PC-9 (cell line): ENCODE results near the gene MAP2K6. TPM values are rescaled to one million over a fixed set of nuclear protein-coding genes. Genes with fewer than 3 reads are reported as not detected.
A peak's percentile ranks its signal among the peaks of the same experiment; 100 is the strongest.

ENCODE experiments used
- BruUV-seq: library from RNA; stranded (reverse); fragments of 400-500 nt; replicated peaks from 2 replicates; lab custom pipeline; 2021; lab: Mats Ljungman, UMichigan
- CTCF ChIA-PET: fragments of 300-600 bp; sonication (Branson Sonifier 250); formaldehyde crosslinking; loops from one replicate; lab custom pipeline; 2022; ENCODE audit warnings: antibody characterized with exemption; lab: Charles Lee
- POLR2A ChIA-PET: fragments of 300-600 bp; sonication (Branson Sonifier 250); formaldehyde crosslinking; loops from one replicate; lab custom pipeline; 2022; ENCODE audit warnings: antibody characterized with exemption; ENCODE audit not compliant: unreplicated experiment; lab: Charles Lee
- DNase-seq, 2 experiments: peaks; one replicate each; pipeline versions ENCODE4 v3.0.0 to v3.0.0-alpha.2; 2015 to 2022; ENCODE audit warnings: mixed read lengths in 1 of 2
- H2AFZ ChIP-seq: fragments of 200-600 bp; sonication (generic); 2 replicates; pipeline ENCODE4 v1.8.1; 2017; ENCODE audit warnings: antibody characterized with exemption
- H3F3A ChIP-seq: fragments of 200-600 bp; sonication (generic); 2 replicates; pipeline ENCODE4 v1.8.1; 2017; ENCODE audit warnings: antibody characterized with exemption, mild to moderate bottlenecking, low read depth; ENCODE audit not compliant: insufficient read depth
- H3K27ac ChIP-seq: fragments of 200-600 bp; sonication (generic); 2 replicates; pipeline ENCODE4 v1.6.1; 2016; ENCODE audit warnings: mixed run types
- H3K27me3 ChIP-seq: fragments of 200-600 bp; sonication (generic); 2 replicates; pipeline ENCODE4 v1.6.1; 2016; ENCODE audit warnings: low read depth, mixed run types; ENCODE audit not compliant: insufficient read depth
- H3K36me3 ChIP-seq: fragments of 200-600 bp; sonication (generic); 2 replicates; pipeline ENCODE4 v1.6.1; 2016; ENCODE audit warnings: low read depth, mixed run types
- H3K4me1 ChIP-seq: fragments of 200-600 bp; sonication (generic); replicated peaks from 2 replicates; pipeline ENCODE4 v1.6.1; 2016; ENCODE audit warnings: mixed run types; ENCODE audit not compliant: insufficient read depth
- H3K4me2 ChIP-seq: fragments of 200-600 bp; sonication (generic); 2 replicates; pipeline ENCODE4 v1.6.1; 2017; ENCODE audit warnings: mixed run types
- H3K4me3 ChIP-seq: fragments of 200-600 bp; sonication (generic); 2 replicates; pipeline ENCODE4 v1.6.1; 2016; ENCODE audit warnings: mixed run types
- H3K79me2 ChIP-seq: fragments of 200-600 bp; sonication (generic); 2 replicates; pipeline ENCODE4 v1.6.1; 2017; ENCODE audit warnings: low read depth, mixed run types
- H3K9me2 ChIP-seq: fragments of 200-600 bp; sonication (generic); 2 replicates; pipeline ENCODE4 v1.8.1; 2017; ENCODE audit warnings: mild to moderate bottlenecking; ENCODE audit not compliant: insufficient read depth
- H3K9me3 ChIP-seq: fragments of 200-600 bp; sonication (generic); 2 replicates; pipeline ENCODE4 v1.8.1; 2016; ENCODE audit warnings: low read depth; ENCODE audit not compliant: insufficient read depth
- H4K20me1 ChIP-seq: fragments of 200-600 bp; sonication (generic); 2 replicates; pipeline ENCODE4 v1.8.1; 2017; ENCODE audit not compliant: insufficient read depth
- EZH2 ChIP-seq: fragments of 200-600 bp; sonication (generic); IDR thresholded peaks from 2 replicates; pipeline ENCODE4 v1.8.0; 2017; ENCODE audit warnings: antibody characterized with exemption, low read depth
- intact Hi-C: fragments of 100-400 bp; cut with micrococcal nuclease; formaldehyde crosslinking; loops from one replicate; pipeline ENCODE4 v1.10.0; 2022; ENCODE audit not compliant: unreplicated experiment
- total RNA-seq: library from RNA; stranded (reverse); gene quantifications from 2 replicates; pipeline ENCODE4 v1.2.3, GENCODE V29; 2021
- TF ChIP-seq, protein P1 (sequence below): fragments of 200-600 bp; sonication (generic); conservative IDR thresholded peaks from 2 replicates; pipeline ENCODE4 v1.6.1; 2017; ENCODE audit warnings: mixed run types, antibody characterized with exemption, mild to moderate bottlenecking, moderate library complexity

Gene MAP2K6
- total RNA-seq, 1 experiment from 2014 or later: 1.6 TPM

- Histone ChIP-seq H3K27me3 (no peaks in the 10 kb centered on the region), H3K4me2 (peak overlapping the region; percentile 40), H3K4me1 (peaks cover 31% of the 10 kb centered on the region), H3F3A (peaks cover 15% of the 10 kb centered on the region; the same call in 1 of the 2 replicates), H3K79me2 (no peaks in the 10 kb centered on the region), H2AFZ (no peak overlapping the region), H3K4me3 (no peak overlapping the region), H3K36me3 (0 out of 2 replicates have a peak, but pooled peaks cover 6% of the 10 kb centered on the region), H3K27ac (peak overlapping the region; percentile 37; the same call in 1 of the 2 replicates), H3K9me2 (peaks cover 4% of the 10 kb centered on the region; the same call in 1 of the 2 replicates), H3K9me3 (0 out of 2 replicates have a peak, but pooled peaks cover 3% of the 10 kb centered on the region), H4K20me1 (no peaks in the 10 kb centered on the region)
- intact Hi-C loops: no loop called here
- ChIA-PET CTCF (no interaction called here), POLR2A (no interaction called here)
- TF ChIP-seq, protein P1, sequence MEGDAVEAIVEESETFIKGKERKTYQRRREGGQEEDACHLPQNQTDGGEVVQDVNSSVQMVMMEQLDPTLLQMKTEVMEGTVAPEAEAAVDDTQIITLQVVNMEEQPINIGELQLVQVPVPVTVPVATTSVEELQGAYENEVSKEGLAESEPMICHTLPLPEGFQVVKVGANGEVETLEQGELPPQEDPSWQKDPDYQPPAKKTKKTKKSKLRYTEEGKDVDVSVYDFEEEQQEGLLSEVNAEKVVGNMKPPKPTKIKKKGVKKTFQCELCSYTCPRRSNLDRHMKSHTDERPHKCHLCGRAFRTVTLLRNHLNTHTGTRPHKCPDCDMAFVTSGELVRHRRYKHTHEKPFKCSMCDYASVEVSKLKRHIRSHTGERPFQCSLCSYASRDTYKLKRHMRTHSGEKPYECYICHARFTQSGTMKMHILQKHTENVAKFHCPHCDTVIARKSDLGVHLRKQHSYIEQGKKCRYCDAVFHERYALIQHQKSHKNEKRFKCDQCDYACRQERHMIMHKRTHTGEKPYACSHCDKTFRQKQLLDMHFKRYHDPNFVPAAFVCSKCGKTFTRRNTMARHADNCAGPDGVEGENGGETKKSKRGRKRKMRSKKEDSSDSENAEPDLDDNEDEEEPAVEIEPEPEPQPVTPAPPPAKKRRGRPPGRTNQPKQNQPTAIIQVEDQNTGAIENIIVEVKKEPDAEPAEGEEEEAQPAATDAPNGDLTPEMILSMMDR: no peak
- TF ChIP-seq EZH2: no peak
- BruUV-seq: no TSS peak
- no peak for DNase-seq
Observed at GRCh38 chr17:69574257-69575197, 160.0 kb downstream of the MAP2K6 start.

DNA sequence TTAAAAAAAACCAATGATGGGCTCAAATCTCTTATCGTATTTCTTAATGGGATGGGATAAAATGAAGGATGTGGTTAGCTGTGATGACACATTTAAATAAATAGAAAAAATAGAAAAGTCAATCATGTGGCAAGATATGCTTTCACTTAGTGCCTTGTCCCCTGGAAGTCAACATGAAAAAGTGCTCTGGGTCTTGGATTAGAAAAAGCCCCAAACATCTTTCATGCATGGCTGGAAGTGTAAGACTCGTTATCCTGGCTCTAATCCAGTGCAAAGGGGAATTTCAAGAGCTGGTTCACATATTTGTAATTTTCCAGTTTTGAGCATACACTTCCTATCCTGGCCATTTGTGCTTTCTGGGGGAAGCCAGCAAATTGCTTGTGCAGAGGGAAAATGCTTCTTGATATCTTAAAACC, 160.9 kb downstream of the MAP2K6 start:
- TF ChIP-seq, protein P1: no peak
- TF ChIP-seq EZH2: no peak
- no peaks in the 10 kb centered on the region for H4K20me1 ChIP-seq
- H3K27ac ChIP-seq: peak overlapping the region; percentile 49
- peaks cover 4% of the 10 kb centered on the region; the same call in 1 of the 2 replicates for H3K9me2 ChIP-seq
- ChIA-PET POLR2A (no interaction called here), CTCF (no interaction called here)
- H3K79me2 ChIP-seq: no peaks in the 10 kb centered on the region
- H3K4me2 ChIP-seq: peak overlapping the region; percentile 40
- H3K27me3 ChIP-seq: no peaks in the 10 kb centered on the region
- BruUV-seq: no TSS peak
- H2AFZ ChIP-seq: no peak overlapping the region
- intact Hi-C loops: no loop called here
- no peak overlapping the region for H3K4me3 ChIP-seq
- H3K4me1 ChIP-seq: peaks cover 31% of the 10 kb centered on the region
- H3K36me3 ChIP-seq: 0 out of 2 replicates have a peak, but pooled peaks cover 6% of the 10 kb centered on the region
- 0 out of 2 replicates have a peak, but pooled peaks cover 3% of the 10 kb centered on the region for H3K9me3 ChIP-seq
- peak in 1 of 2 experiments; percentile 90 for DNase-seq
- peaks cover 15% of the 10 kb centered on the region; the same call in 1 of the 2 replicates for H3F3A ChIP-seq

DNA sequence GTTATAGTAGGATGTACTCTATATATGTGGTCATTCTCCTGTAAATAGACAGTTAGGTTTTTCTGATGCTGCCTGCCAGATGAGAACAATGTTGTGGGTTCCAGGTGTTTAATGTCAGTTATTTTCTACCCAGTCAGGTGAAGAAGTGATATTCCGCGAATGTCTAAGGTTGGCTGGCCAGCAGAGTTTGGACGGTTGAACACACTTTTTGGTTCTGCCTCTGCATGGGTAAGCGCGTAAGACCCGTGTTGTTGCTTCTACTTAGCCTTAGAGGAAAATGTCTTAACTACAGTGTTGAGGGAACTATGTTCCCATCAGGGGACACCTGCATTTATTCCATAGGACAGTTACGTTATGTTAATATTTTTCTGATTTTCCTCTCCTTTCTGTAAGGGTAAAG, 162.6 kb downstream of the MAP2K6 start:
- CTCF ChIA-PET: no interaction called here
- Histone ChIP-seq H3K4me1 (peaks cover 31% of the 10 kb centered on the region), H3K9me3 (0 out of 2 replicates have a peak, but pooled peaks cover 3% of the 10 kb centered on the region), H3F3A (peaks cover 15% of the 10 kb centered on the region; the same call in 1 of the 2 replicates), H3K4me3 (no peak overlapping the region), H3K36me3 (0 out of 2 replicates have a peak, but pooled peaks cover 6% of the 10 kb centered on the region), H2AFZ (no peak overlapping the region), H4K20me1 (no peaks in the 10 kb centered on the region), H3K4me2 (no peak overlapping the region), H3K27me3 (no peaks in the 10 kb centered on the region), H3K79me2 (no peaks in the 10 kb centered on the region), H3K27ac (no peak overlapping the region), H3K9me2 (peaks cover 4% of the 10 kb centered on the region; the same call in 1 of the 2 replicates)
- DNase-seq: no peak
- TF ChIP-seq EZH2: no peak
- TF ChIP-seq, protein P1: no peak
- POLR2A ChIA-PET: no interaction called here
- intact Hi-C loops: no loop called here
- no TSS peak for BruUV-seq
